Peyer's patch (tissue), 4 donors: Measurements from ENCODE around the gene DPY19L2.
"Not testable (repeated sequence)": the region's sequence is repeated elsewhere in the genome, so short reads cannot be mapped to it uniquely, and the experiment has no call there.

Source experiments
- POLR2A ChIP-seq, 2 donors: fragments of 450-650 bp; IDR thresholded peaks; one replicate each; pipeline ENCODE4 v1.5.1; 2017; ENCODE audit warnings: antibody characterized with exemption in 2 of 2, mild to moderate bottlenecking in 2 of 2, moderate library complexity in 2 of 2
- TF ChIP-seq, protein P1 (sequence below), 6 experiments: fragments of 450-650 bp in 4 of 6; fragments of 200-600 bp in 2 of 6; sonication (generic) in 1 of 6; IDR thresholded peaks; one replicate each; pipeline ENCODE4 v1.5.1; 2017 to 2019; ENCODE audit warnings: antibody characterized with exemption in 6 of 6, mild to moderate bottlenecking in 3 of 6, moderate library complexity in 1 of 6

GRCh38 chr12:63715107-63715625 is 46.9 kb upstream of the DPY19L2 start:
- TF ChIP-seq POLR2A (IDR thresholded peaks at IDR 0.05), result not testable (repeated sequence)
- TF ChIP-seq, protein P1, sequence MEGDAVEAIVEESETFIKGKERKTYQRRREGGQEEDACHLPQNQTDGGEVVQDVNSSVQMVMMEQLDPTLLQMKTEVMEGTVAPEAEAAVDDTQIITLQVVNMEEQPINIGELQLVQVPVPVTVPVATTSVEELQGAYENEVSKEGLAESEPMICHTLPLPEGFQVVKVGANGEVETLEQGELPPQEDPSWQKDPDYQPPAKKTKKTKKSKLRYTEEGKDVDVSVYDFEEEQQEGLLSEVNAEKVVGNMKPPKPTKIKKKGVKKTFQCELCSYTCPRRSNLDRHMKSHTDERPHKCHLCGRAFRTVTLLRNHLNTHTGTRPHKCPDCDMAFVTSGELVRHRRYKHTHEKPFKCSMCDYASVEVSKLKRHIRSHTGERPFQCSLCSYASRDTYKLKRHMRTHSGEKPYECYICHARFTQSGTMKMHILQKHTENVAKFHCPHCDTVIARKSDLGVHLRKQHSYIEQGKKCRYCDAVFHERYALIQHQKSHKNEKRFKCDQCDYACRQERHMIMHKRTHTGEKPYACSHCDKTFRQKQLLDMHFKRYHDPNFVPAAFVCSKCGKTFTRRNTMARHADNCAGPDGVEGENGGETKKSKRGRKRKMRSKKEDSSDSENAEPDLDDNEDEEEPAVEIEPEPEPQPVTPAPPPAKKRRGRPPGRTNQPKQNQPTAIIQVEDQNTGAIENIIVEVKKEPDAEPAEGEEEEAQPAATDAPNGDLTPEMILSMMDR (IDR thresholded peaks at IDR 0.05), result not testable (repeated sequence)
